GM19468 (cell line): ENCODE results near the gene PARD3.
"Not testable (repeated sequence)": the region's sequence is repeated elsewhere in the genome, so short reads cannot be mapped to it uniquely, and the experiment has no call there.

Experiments used
- ATAC-seq: cut with Tn5 transposase; IDR thresholded peaks from one replicate; pipeline ENCODE4 v1.9.1; 2021; ENCODE audit warnings: mild to moderate bottlenecking, moderate library complexity, moderate number of reproducible peaks; ENCODE audit not compliant: unreplicated experiment; ENCODE audit errors: extremely low read depth

Gene PARD3

DNA sequence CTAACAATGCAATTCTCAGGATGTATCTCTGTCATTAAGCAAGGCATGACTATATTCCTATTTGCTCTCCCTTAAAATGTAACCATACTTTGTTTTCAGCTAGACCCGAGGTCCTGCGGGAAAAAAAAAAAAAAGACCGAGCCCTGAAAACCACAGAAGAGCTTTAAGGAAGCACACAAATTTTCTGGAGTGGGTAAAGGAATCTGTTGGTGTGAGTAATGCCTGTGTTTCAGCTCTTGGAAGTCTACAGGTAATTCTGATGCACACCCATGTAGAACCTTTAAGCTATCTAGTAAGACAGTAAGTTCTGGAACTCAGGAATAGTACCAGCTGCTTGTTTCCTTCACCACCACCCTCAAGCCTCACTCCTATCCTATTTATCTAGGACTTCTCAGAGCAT lies 351.1 kb downstream of the PARD3 start:
- ATAC-seq = no peak

DNA sequence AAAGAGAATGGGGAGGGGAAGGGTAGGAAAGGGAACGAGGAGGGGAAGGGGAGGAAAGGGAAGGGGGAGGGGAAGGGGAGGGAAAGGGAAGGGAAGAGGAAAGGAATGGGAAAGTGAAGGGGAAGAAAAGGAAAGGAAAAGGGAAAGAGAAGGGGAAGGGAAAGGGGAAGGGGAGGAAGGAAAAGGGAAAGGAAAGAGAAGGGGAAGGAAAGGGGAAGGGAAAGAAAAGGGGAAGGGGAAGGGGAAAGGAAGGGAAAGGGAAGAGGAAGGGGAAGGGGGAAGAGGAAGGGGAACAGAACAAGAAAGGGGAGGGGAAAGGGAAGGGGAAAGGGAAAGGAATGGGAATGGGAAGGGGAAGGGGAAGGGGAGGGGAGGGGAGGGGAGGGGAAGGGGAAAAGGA lies 352.1 kb downstream of the PARD3 start:
- no peak for ATAC-seq

DNA sequence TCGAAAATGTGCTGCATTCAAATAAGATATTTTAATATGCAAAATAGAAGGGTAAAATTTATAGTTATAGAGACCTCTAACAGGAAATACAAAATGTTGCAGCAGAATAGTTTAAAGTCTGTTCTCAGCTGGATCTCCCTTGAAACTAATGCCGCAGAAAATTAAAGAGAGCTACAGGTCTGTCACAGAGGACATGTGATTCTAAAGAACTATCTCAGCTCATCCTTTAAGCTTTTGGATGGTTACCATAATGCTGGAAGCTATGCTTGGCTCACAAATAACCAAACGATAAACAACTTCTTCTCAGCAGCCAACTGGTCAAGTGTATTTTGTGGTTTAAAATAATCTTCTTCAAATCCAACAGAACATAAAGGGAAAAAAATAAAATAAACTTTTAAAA lies 353.0 kb downstream of the PARD3 start:
- ATAC-seq = no peak

DNA sequence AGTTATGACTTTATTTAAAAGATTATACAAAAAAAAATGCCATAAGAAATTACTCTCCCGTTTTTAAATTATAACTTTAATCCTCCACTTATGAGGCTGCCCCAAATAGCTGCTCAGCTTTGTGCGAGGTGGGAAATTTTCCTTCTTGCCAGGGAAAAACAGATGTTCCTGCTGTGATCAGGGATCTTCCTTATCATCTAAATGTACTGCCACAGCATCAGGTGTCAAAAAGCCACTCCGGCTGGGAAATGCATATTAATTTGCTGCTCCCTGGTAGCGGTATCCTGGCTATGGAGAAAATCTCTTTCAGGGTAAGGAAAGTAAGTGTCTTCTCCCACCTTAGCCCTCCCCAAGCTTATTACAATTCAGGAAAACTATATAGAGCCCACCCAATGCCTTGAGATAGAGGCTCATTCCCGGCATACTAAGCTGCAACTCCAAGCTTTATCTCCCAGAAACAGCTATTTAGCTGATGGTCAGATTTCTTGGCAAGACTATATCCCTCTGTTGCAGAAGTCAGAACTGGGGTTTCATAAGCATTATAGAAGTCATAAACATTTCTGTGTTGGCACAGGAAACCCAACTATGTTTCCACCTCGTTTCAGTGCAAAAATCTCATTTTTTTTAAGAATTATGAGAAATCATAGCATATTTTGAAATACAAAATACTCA lies 360.4 kb downstream of the PARD3 start:
- no peak for ATAC-seq

DNA sequence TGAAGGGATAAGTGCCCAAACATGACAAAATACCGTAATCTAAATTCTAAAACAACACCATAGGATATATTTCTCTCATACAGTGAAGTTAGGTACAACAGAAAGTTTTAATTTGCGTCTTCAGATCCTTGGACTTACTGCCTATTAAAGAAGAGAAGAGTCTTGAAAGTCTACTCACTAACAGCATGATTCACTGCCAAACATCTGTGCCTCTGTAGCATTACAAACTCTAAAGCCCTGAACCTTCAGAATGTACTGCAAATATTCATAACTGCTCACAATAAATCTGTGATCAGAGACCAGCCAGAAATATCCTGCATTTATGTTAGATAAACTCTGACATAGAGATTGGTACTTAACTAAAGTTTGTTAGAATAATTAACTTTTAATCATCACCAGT lies 365.3 kb downstream of the PARD3 start:
- no peak for ATAC-seq

DNA sequence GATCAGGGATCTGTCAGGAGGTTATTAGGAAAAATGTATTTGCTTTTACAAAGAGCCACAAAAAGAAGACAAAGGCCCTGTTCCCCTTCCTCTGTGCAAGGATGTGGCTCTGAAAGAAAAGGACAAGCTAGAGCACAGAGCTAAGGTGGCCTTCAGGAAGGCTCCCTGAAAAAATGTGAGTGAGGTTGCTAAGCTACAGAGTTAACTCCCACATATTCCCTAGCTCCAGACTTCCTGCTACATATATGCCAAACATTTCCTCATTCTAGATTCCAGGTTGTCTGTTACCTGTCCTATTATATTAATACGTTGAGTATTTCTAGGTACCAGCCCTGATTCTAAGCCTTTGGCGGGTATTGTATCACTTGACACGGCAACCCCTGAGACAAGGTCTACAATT lies 369.0 kb downstream of the PARD3 start:
- ATAC-seq = no peak

DNA sequence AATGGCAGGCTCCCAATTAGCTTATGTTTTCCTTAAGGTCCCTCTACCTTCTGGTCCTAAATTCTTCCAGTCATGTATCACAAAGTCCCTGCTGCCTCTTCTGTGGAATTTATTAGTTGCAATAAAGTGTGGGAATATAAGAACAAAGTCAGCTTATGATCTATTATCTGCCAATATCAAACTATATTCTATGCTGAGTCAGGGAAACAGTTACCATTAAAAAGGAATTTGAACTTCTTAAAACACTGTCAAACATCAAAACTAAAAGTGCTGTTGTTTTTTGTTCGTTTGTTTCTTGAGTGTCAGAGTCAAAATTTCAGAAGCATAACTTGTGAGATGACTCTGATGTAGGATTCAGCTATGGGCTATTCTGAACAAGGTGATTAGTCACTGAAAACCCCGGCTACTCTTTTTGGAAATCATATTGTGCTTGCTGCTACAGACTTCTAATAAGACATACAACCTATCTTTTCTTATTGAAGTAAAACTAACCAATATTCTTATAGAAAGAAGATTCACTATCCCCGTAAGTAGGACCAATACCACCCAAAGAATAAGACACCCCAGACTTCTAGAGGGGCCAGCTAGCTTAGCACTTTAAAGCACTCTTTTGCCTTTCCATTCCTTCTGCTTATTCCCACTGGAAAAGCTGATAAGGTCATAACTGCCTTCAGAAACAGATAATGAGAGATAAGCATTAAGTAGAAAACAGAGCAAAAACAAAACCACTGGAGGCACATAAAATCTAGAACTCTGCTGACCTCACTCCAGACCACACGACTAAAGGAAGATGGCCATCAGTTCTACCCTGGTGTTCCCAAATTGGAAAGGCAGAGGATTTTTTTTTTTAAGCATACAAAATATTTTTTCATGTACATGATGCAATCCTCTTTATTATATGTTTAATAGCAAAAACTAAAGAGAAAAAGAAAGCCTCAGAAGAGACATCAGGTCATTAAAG lies 370.6 kb downstream of the PARD3 start:
- ATAC-seq = no peak

DNA sequence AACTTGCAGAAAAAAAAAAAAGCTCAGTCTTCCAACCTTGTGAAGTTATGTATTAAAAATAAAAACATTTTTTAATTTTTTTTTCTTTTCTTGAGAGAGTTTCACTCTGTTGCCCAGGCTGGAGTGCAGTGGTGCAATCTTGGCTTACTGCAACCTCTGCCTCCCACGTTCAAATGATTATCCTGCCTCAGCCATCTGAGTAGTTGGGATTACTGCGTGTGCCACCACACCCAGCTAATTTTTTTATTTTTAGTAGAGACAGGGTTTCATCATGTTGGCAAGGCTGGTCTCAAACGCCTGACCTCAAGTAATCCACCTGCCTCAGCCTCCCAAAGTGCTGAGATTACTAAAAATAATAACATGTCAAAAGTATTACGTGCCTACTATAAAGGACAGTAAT lies 375.7 kb downstream of the PARD3 start:
- not testable (repeated sequence) for ATAC-seq

DNA sequence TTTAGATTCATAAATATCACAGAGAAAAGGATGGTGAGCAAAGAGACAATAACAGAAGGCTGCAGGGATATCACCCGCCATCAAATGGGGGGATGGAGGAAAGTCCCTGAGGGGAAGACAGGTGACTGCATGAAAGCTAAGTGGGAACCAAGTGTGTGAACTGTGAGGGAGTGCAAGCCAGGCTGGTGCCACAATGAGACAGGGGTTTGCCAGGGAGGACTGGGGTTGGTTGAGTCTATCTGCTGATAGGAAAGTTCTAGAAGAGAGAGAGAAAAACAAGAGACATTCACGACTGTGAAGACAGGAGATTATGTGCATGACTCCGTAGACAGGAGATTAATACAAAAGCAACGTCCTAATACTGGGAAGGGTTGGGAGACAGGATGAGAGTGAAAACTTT lies 376.4 kb downstream of the PARD3 start:
- ATAC-seq = no peak

DNA sequence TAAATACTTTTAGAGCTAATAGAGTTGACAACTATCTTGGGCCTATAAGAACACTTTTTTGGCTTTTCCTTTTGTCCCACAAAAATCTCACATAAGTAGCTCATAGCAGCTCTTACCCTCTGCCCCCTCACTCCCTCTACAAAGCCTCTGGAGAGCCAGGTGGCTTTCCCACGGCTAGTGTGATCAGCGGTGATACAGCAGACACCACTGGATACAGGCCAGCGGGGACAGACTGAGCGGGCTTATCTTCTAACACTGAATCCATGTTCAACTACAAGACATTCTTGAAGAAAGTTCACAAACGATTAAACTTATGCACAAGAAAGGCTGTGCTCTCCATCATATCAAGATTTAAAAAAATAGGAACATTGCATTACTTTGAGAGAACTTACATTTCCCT lies 377.2 kb downstream of the PARD3 start:
- ATAC-seq = no peak

DNA sequence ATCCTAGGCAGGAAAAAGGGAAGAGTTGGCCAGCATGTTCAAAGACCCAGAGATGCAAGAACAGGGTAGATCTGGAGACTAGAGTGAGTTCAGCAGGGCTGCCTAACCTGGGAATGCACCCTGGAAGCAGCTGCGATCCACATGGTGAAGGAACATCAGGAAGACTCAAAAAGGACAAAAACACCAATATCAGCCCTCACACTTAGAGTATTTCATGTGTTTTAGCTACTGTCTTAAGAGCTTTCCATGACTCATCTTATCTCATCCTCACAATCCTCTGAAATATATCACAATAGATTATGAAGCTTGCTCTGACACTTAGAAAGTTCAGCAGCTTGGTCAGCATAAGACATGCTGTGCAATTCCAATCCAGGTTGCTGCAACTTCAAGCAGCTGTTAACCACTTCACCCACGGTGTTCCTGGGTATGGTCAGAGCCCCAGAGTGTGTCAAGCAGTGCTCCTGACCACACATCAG lies 380.9 kb downstream of the PARD3 start:
- ATAC-seq = no peak

DNA sequence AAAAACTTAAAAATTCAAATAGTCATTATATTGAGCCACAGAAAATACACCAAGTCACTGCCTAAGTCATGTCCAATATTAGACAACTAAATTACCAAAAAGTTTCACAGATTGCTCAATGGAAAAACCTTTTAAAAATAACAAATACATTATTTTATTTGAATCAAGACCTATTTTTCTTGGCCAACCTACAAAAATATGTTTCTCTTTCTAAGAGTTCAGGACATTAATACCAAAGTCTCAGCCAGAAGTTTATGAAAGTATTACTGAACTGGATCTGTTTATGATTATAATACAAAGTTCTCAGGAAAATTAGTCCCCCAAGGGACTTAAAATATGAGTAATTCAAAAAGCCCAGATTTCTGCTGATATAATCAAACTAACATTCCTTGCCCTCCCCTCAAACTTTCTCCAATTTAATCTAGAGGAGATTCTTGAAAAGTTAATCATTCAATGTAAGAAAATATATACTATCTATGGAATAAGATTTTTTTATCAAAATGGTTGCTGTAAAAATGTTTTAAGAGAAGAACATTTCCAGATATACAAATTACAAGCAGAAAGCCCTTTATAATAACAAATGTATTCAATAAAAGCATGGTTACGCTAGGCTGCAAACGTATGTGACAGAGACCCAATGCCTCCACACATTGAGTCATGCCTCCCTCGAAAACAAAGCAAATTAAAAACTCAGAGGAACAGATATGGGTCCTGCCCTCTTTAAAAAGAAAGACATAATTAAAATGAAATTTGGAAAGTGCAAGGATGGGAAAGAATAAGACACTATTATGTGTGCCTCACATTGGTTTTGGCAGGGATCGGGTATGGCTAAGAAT lies 381.6 kb downstream of the PARD3 start:
- ATAC-seq = no peak

DNA sequence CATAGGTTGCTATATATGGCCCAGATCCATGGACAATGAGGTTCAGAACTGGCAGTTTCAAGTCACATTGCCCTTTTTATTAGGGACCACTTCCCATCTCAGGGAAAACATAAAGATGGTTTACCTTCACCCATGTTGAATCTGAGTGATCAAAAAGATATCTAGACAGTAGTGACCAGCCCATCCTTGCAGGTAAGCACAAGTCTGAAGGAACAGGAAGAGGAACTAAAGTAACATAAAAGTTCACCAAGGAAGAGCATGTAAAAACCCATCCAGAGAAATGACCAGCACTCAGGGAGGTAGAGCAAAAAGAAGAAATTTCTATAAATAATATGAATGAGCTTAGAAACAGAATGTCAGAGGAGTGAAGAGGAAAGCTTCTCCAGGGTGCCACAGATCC lies 382.5 kb downstream of the PARD3 start:
- no peak for ATAC-seq

DNA sequence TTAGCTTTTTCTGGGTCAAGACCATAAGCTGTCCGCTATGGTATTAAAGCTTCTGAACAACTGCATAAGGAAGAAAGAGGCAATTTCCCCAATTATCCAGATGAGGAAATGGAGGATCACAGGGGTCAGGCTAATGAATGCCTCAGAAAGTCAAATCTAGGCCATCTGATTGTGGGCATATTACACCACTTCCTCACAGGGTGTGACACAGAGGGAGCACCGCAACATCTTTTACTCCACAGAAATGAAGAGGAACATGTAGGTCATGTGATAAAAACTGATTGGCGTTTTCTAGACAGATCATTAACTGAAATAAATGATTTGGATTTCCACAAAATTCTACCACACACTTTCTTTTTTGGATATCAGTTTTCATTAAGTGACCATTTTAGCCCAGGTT lies 384.4 kb downstream of the PARD3 start:
- ATAC-seq = no peak

DNA sequence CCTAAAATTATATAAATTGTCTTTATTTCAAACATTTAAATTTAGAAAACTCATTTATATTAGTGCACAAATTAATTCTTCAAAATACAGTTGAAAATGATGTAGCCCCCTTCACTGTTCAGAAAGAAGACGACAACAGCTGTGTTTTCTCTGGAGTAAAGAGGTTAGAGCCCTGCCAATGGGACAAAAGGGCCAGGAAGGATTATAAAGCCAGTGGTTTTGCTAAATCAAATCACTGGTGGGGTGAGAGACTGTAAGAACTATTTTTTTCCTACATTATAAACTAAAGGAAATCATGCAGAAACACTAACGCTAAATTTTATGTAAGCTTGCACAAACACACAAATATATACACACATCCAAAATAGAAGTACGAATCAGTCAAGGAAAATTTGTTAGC lies 386.6 kb downstream of the PARD3 start:
- no peak for ATAC-seq

DNA sequence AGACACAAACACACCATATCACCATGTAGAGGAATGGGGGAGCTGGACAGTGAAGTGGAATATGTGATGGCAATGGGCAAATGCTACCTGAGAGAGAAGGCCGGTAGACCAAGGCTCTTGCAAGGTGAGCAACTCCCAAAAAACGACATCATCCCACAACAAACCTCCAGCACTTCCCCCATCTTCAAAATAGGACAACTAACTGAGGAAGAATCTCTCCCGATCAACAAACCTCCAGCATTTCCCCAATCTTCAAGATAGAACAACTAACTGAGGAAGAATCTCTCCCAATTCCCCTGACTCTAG lies 387.2 kb downstream of the PARD3 start:
- ATAC-seq = no peak

DNA sequence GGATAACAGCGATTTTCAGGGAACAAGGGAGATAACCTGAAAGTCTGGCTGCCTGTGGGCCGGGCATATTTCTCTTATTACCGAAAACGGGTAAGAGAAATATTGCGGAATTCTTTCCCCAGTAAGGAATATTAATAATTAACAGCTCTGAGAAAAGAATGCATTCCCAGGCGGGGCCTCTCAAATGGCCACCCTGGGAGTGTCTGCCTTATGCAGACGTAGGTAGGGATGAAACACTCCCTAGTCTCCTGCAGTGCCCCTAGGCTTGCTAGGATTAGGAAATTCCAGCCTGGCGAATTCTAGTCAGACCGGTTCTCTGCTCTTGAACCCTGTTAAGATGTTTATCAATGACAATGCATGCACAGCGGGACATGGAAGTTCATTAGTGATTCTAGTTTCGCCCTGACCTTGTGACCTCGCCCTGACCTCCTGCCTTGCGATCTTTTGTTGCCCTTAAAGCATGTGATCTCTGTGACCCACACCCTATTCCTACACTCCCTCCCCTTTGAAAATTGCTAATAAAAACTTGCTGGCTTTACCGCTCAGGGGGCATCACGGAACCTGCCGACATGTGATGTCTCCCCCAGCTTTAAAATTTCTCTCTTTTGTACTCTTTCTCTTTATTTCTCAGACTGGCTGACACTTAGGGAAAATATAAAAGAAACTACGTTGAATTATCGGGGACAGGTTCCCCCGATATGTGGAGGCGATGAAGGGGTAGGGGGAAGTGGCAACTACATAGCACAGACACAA lies 387.8 kb downstream of the PARD3 start:
- not testable (repeated sequence) for ATAC-seq

DNA sequence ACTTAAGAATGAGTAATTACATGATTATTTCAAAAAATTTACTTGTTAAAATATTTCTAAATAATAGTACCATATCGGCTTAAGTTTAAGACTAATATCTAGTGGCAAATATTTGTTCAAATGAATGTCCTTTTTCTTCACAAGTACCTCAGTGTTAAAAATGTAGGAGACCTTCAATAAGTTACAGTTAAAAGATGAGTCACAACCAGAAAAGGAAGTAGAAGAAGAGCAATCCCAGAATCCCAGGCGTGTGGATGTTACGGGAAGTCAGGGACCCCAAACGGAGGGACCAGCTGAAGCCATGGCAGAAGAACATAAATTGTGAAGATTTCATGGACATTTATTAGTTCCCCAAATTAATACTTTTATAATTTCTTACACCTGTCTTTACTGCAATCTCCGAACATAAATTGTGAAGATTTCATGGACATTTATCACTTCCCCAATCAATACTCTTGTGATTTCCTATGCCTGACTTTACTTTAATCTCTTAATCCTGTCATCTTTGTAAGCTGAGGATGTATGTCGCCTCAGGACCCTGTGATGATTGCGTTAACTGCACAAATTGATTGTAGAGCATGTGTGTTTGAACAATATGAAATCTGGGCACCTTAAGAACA lies 388.4 kb downstream of the PARD3 start:
- ATAC-seq = not testable (repeated sequence)

DNA sequence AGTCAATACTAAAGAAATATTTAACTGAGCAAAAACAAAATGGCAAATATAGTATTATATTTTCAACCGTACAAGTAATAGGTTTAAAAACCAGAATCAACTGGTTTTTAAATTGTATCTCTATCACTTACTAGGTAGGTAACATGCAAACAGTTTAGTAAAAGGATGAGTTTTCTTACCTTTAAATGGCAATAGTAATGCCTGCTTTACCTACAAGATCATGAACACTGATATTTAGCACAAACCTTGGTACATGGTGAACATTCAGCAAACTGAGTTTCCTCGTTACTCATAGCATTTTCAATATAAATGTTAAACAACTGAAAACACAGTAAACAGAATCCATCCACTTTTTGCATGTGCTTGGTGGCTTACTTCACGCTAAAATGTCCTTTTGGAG lies 389.1 kb downstream of the PARD3 start:
- ATAC-seq = no peak
